SIG-M5 (cell line): ENCODE measurements around the gene FGD5.

Experiments used
- DNase-seq: peaks from one replicate; lab custom pipeline; 2025; lab: John Stamatoyannopoulos, UW

FGD5 gene

GRCh38 chr3:14818804-14819500, at the start of gene FGD5:
Gene FGD5, plus strand, starts transcription at chr3:14818962. Its CDS starts 110 bp downstream, at chr3:14819072.
- DNase-seq = no peak

- DNase-seq = no peak
These were observed 49.0 kb upstream of the FGD5 start for GRCh38 chr3:14769544-14770325.

DNA sequence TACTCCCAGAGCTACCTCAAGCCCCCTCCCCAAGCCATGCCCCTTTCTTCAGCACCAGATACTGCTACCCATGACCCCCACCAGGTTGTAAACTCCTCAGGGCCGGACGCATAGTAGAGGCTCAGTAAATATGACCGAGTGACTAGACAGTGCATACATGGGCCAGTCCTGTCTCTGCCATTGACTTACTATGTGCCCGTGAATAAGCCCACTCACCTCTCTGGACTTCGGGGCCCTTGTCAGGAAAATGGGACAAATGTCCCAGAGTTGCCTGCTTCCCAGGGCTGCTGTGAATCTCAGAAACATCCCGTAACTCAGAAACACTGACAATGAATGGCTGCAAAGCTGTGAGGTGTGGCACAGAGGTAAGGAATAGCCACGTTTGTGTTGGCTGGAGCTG, 48.2 kb upstream of the FGD5 start:
- no peak for DNase-seq

DNA sequence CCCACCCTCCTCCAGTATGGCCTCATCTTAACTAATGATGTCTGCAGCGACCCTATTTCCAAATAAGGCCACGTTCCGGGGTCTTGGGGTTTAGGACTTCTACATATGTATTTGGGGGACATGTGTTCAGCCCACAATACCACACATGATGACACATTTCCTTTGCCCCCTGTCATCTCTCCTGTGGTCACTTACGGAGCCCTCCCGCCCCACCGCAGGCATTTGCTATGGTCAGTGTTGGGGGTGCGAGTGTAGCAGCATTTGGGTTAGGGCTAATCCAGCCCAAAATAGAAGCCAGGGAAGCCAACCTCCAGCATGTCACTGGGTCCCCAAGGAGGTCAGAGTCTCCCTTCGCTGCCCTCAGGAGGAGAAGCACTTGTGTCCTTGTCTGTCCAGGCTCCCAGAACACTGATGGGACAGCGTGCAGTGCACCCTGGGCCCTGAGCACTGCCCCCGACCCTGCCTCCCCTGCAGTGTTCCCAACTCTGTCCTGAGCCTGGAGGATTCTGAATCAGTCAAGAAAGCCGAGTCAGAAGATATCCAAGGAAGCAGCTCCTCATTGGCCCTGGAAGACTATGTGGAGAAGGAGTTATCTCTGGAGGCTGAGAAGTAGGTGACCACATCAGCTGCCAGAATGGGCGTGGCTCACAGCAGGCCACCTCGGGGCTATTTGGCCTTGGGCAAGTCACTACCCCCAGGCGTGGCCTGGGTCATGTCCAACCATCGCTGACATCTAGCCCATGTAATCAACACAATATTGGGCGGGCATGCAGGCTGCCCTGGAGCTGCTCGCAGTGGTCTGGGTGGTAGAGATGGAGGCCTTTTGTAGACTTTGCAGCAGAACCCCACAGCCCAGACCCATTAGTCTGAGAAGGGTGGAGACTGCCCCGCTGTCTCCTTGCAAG, 46.9 kb upstream of the FGD5 start:
- no peak for DNase-seq

GRCh38 chr3:14772533-14773138, 46.1 kb upstream of the FGD5 start:
- no peak for DNase-seq

DNA sequence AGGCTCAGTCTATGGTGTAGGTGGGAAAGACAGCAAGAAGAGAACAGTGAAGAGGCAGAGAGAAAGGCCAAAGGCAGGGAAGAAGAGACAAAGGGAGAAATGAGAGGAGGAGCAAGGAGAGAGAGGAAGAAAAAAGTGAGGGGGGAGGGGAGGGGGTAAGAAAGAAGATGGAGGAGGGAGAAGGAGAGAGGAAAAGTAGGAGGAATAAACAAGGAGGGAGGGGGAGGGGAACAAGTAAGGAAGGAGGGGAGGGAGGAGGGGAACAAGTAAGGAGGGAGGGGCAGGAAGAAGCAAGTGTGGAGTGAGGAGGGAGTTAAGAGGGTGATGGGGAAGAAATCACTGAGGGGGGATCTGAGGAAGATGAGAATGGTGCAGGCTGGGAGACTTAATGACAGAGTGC, 45.5 kb upstream of the FGD5 start:
- DNase-seq = no peak

- DNase-seq = no peak
These were observed 45.1 kb upstream of the FGD5 start for GRCh38 chr3:14773691-14774128.

- DNase-seq = no peak
These were observed 44.3 kb upstream of the FGD5 start for GRCh38 chr3:14774431-14774830.

DNA sequence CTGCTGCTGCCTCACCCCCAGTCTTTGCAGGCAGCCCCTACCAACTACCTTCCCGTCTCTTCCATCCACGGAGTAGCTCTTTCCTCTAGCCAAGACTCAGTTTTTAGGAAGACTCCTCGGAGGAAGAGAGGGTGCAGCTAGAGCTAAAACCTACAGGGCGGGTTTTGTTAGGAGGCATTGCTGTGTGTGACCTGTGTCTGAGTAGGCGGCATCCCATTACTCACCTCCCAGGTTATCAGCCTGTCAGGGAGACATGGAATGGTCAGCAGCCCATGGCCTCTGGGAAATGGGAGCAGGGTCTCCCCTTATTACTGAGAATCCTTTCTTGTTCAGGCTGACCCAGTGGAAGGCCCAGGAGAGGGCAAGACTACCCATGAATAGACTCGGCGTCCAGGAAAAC, 43.8 kb upstream of the FGD5 start:
- DNase-seq = no peak

DNA sequence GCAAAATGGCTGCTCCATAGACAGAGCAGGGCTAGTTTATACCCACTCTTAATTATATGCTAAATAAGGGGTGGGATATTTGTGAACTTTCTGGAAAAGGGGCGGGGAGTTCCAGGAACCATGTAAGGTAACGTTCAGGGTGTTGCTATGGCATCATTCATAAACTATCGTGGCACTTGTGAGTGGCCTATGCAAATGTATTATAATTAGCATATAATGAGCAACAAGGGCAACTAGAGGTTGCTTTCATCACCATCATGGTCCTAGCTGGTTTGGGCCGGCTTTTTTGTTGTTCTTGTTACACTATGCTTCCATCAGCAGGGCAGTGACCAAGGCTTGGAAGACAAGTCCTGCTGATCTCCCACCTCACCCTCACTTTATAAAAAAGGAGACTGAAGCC, 43.2 kb upstream of the FGD5 start:
- no peak for DNase-seq

- no peak for DNase-seq
These were observed 39.6 kb upstream of the FGD5 start for GRCh38 chr3:14779069-14779685.

DNA sequence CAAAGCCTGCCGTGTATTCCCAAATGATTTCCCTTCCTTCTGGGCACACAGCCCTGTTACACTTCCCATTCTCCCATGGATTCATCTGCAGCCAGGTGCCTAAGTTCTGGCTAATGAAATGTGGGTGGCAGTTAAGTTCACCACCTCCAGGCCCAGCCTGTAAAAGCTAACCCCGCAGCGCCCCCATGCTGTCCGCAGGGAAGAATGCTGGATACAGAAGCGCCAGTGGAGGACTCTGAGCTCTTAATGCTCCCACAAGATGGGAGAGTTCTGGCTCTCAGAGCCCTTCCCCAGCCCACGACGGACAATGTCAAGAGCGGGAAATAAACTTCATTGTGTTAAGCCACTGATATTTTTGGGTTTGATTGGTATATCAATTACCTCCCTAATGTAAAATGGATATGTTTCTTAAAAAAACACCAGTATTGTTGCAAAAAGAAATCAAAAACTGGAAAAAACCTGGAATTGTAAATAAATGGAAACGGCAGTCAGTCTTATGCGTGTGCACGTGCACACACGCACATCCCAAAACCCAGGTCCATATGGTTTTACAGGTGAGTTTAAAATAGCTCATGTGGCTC, 37.7 kb upstream of the FGD5 start:
- no peak for DNase-seq

- DNase-seq = no peak
These were observed 35.2 kb upstream of the FGD5 start for GRCh38 chr3:14783480-14784086.

- no peak for DNase-seq
These were observed 34.6 kb upstream of the FGD5 start for GRCh38 chr3:14784087-14784681.

GRCh38 chr3:14785207-14786155, 33.3 kb upstream of the FGD5 start:
- DNase-seq = no peak

- no peak for DNase-seq
These were observed 32.4 kb upstream of the FGD5 start for GRCh38 chr3:14786369-14786768.

- DNase-seq = no peak
These were observed 31.1 kb upstream of the FGD5 start for GRCh38 chr3:14787630-14788029.

- DNase-seq = no peak
These were observed 30.1 kb upstream of the FGD5 start for GRCh38 chr3:14788644-14789043.

DNA sequence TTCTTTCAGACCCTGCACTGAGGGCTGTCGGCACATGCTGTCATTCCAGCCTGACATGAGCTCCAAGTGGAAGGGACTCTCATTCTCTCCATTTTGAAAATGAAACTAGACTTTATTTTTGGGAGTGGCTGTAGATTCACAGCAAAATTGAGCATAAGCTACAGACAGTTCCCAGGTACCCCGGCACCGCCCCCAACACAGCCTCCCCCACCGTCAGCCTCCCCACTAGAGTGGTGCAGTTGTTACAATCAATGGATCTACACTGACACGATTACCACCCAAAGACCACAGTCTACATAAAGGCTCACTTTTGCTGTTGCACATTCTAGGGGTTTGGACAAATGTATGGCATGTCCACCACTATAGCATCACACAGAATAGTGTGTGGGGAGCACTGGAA, 29.5 kb upstream of the FGD5 start:
- DNase-seq = no peak
